Lower leg skin (tissue), 4 donors: Measurements from ENCODE around the gene ZNF580. TPM values are rescaled to one million over a fixed set of nuclear protein-coding genes. Genes with fewer than 3 reads are reported as not detected.

Source experiments
- DNase-seq, 2 donors: peaks; one replicate each; pipeline ENCODE4 v3.0.0-alpha.2; 2019; ENCODE audit warnings: low spot score in 2 of 2
- H3K4me3 ChIP-seq: fragments of 200-600 bp; sonication (generic); 2 replicates; pipeline ENCODE4 v1.5.1; 2017; ENCODE audit warnings: mild to moderate bottlenecking, low read depth; ENCODE audit not compliant: poor library complexity, severe bottlenecking
- CTCF ChIP-seq, 3 donors: fragments of 450-650 bp; IDR thresholded peaks; one replicate each; pipeline ENCODE4 v1.5.1; 2016; ENCODE audit warnings: antibody characterized with exemption in 3 of 3, mild to moderate bottlenecking in 3 of 3, moderate library complexity in 2 of 3
- POLR2A ChIP-seq, 2 donors: fragments of 450-650 bp; IDR thresholded peaks; one replicate each; pipeline ENCODE4 v1.6.1; 2016 to 2017; ENCODE audit warnings: antibody characterized with exemption in 2 of 2, mild to moderate bottlenecking in 1 of 2, moderate library complexity in 1 of 2
- WGBS, 2 donors: methylation state at CpG; one replicate each; pipeline ENCODE4 v1.1.5; 2018; 5-methylcytosine and 5-hydroxymethylcytosine counted together
- intact Hi-C: fragments of 100-400 bp; cut with DNase I; formaldehyde crosslinking; loops from one replicate; pipeline ENCODE4 v1.15.0; 2023; ENCODE audit warnings: low total_unique reads
- total RNA-seq, 4 donors: library from RNA; depleted of rRNA; stranded (reverse); fragments of >200 nt; gene quantifications; one replicate each; pipeline ENCODE4 v1.1.0, GENCODE V29; 2016

Gene ZNF580
- total RNA-seq, 4 donors from 2014 or later: 14.1 to 38.0 (median 22.9) TPM

GRCh38 chr19:55660404-55660803 lies 19.6 kb downstream of the ZNF580 start:
- no peak overlapping the region for H3K4me3 ChIP-seq
- DNase-seq: no peak
- TF ChIP-seq CTCF (IDR thresholded peaks at IDR 0.05) (no peak), POLR2A (IDR thresholded peaks at IDR 0.05) (no peak)
- WGBS, 2 donors: 84 to 91% methylated on average over 8 to 12 of the region's 12 CpGs
- intact Hi-C loops: no loop called here

- intact Hi-C loops: no loop called here
- no peak overlapping the region for H3K4me3 ChIP-seq
- WGBS, 2 donors: 81% methylated on average over 16 of the region's 16 CpGs
- no peak for TF ChIP-seq POLR2A (IDR thresholded peaks at IDR 0.05)
- TF ChIP-seq CTCF (IDR thresholded peaks at IDR 0.05): no peak
- no peak for DNase-seq
These were observed 20.2 kb downstream of the ZNF580 start for GRCh38 chr19:55660991-55661390.

DNA sequence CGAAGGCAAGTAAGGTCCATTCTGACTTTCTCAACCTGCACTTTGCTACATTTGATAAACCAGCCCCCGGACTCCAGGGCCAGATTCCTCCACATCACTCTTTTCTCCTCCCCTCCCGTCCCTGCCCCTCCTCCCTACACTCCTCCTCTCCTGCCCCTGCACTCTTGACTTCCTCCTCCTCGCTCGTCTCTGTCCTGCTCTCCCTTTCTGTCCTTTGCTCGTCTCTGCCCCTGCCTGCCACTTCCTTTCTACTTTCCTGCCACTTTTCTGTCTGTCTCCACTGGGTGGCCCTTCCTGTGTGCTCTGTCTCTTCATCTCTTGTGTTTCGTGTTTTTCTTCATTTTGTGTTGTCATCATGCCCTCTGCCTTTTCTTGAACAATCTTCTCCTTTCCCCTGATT lies 21.0 kb downstream of the ZNF580 start:
- no peak for DNase-seq
- TF ChIP-seq CTCF (IDR thresholded peaks at IDR 0.05) (no peak), POLR2A (IDR thresholded peaks at IDR 0.05) (no peak)
- intact Hi-C loops: no loop called here
- WGBS, 2 donors: 70 to 74% methylated on average over 7 of the region's 7 CpGs
- H3K4me3 ChIP-seq: no peak overlapping the region

DNA sequence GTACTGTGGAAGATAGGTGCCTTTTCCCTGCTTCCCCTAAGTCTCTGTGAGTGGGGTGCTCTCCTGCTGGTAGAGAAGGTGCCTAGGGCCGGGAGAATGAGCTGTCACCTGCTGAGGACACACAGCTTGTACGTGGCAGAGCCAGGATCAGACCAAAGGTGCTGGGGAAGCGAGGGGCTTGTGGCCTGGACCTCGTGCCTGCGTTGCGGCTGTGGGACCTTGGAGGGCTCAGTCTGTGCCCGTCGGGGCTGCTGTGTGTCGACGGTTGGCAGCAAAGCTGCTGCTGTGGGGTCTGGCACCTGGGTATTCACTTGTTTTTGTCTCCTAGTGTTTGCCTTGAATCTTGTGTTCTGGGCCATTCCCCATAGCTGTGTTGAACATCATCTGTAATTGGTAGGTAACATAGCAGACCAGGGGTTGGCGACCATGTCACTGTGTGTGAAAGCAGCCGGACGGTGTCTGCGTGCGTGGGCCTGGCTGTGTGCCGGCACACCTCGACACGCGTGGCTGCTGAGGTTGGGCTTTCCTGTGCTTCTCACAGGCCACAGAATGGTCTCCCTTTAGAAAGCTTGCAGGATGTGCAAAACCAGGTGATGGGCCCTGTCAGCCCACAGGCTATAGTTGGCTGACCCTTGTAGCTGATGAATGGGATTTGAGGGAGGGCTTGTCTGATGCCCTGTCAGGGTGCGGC lies 23.2 kb downstream of the ZNF580 start:
- TF ChIP-seq POLR2A (IDR thresholded peaks at IDR 0.05) (no peak), CTCF (IDR thresholded peaks at IDR 0.05) (no peak)
- WGBS, 2 donors: 88 to 94% methylated on average over 12 to 20 of the region's 20 CpGs
- no peak for DNase-seq
- intact Hi-C loops: no loop called here
- no peak overlapping the region for H3K4me3 ChIP-seq

DNA sequence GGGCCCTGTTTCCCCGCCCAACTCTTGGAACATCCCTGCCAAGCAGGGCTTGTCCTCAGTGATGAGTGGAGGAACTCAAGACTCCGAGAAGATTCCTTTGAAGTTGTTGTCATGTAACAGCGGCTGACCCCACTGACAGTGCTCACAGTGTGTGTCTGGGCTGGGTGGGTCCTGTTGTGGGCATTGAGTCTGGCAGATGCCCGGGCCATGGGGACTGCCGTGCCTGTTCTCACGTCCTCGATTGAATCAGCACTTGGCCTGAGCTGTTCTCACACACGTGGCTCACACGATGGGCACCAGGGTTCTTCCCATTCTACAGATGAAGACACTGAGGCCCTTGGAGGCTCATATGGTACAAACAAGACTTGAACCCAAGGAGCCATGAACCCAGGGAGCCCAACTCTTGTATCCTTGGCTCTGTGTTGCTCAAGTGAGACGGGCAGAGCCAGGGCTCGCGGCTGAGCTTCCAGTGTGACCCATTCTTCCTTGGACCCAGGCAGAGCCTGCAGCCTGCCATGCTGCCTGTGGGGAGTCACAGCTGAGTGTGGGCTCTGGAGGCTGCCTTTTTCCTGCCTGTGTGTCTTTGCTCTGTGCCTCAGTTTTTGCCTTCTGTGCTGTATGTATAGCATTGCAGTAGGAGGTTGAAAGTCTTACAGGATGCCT lies 25.7 kb downstream of the ZNF580 start:
- WGBS, 2 donors: 80% methylated on average over 12 of the region's 12 CpGs
- H3K4me3 ChIP-seq: no peak overlapping the region
- no peak for DNase-seq
- TF ChIP-seq CTCF (IDR thresholded peaks at IDR 0.05) (no peak), POLR2A (IDR thresholded peaks at IDR 0.05) (no peak)
- intact Hi-C loops: no loop called here
